Measurements from ENCODE around the gene STK39. TPM values are rescaled to one million over a fixed set of nuclear protein-coding genes. Genes with fewer than 3 reads are reported as not detected.

The STK39 gene
- total and polyA plus RNA-seq, 2 experiments from 2014 or later, result 3.2 to 14.6 TPM

DNA sequence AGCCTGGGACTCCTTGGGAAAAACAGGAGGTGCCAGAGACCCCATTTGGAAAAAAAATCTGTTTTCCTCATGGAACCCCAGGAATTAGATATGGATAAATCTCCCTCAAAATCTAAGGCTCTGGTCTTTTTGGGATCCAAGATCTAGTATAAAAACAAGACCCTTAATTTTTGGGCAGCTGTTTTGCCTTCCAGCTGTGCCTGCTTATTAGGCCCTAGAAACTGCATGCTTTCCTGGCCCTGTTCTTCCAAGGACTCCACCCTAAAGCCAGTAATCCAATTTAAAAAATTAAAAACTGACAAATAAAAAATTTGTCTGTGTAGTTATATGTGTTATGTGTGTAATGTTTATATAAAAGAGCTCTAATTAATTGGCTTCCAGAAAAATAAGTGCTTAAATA is 274.6 kb downstream of the STK39 start:
- Histone ChIP-seq H3K9me3 (ENCODE audit: low read depth) (no peaks in the 10 kb centered on the region), H3K27me3 (replicated peaks; ENCODE audit: insufficient read depth) (no peaks in the 10 kb centered on the region), H4K20me1 (ENCODE audit: insufficient read depth) (no peaks in the 10 kb centered on the region), H3K4me2 (ENCODE audit: unreplicated experiment) (no peak overlapping the region), H3K9ac (no peak overlapping the region), H3K36me3 (ENCODE audit: low read depth) (no peaks in the 10 kb centered on the region), H3K79me2 (ENCODE audit: insufficient read depth) (no peaks in the 10 kb centered on the region), H3K4me3 (no peak overlapping the region), H3K27ac (no peak overlapping the region), H3F3A (ENCODE audit: insufficient read depth) (no peaks in the 10 kb centered on the region), H3K9me2 (ENCODE audit: insufficient read depth) (no peaks in the 10 kb centered on the region), H2AFZ (no peak overlapping the region), H3K4me1 (ENCODE audit: insufficient read depth) (0 out of 2 replicates have a peak, but pooled peaks cover 9% of the 10 kb centered on the region)
- TF ChIP-seq EZH2phosphoT487 (IDR thresholded peaks at IDR 0.05; ENCODE audit: insufficient read depth, low read depth), result no peak
- TF ChIP-seq EZH2 (IDR thresholded peaks at IDR 0.05; ENCODE audit: insufficient read depth, poor library complexity, severe bottlenecking), result no peak
- no peak for DNase-seq
- in situ Hi-C loops (cut with MboI), result no loop called here

DNA sequence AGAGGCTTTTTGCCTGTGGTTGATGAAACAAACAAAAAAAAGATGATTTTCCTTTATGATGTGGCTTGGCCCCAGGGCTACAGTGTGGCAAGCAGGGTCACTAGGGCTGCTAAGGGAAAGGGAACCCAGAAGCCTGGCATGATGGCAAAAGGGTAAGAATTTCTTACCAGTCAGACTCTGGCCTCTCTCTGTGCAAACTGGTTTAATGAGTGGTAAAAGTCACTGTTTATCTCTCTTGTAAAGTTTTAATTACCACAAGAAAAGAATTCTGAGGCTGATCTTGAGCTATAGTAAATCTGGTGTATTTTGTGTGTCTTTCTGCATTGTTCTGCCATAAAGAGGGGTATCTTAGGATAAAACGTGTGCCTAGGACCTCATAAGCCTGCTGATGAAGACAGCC is 275.4 kb downstream of the STK39 start:
- Histone ChIP-seq H3K36me3 (ENCODE audit: low read depth) (no peaks in the 10 kb centered on the region), H3K4me3 (no peak overlapping the region), H3K9ac (no peak overlapping the region), H4K20me1 (ENCODE audit: insufficient read depth) (no peaks in the 10 kb centered on the region), H3K79me2 (ENCODE audit: insufficient read depth) (no peaks in the 10 kb centered on the region), H3K4me2 (ENCODE audit: unreplicated experiment) (no peak overlapping the region), H3K4me1 (ENCODE audit: insufficient read depth) (0 out of 2 replicates have a peak, but pooled peaks cover 9% of the 10 kb centered on the region), H2AFZ (no peak overlapping the region), H3K9me2 (ENCODE audit: insufficient read depth) (no peaks in the 10 kb centered on the region), H3F3A (ENCODE audit: insufficient read depth) (no peaks in the 10 kb centered on the region), H3K9me3 (ENCODE audit: low read depth) (no peaks in the 10 kb centered on the region), H3K27ac (no peak overlapping the region), H3K27me3 (replicated peaks; ENCODE audit: insufficient read depth) (no peaks in the 10 kb centered on the region)
- DNase-seq, result no peak
- in situ Hi-C loops (cut with MboI), result no loop called here
- WGBS, 2 experiments (ENCODE audit: low coverage in 1 of 2, low lambda C conversion rate in 2 of 2, missing lambda C conversion rate in 2 of 2), result 94 to 96% methylated on average over 1 of the region's 1 CpG
- TF ChIP-seq EZH2phosphoT487 (IDR thresholded peaks at IDR 0.05; ENCODE audit: insufficient read depth, low read depth), result no peak
- no peak for TF ChIP-seq EZH2 (IDR thresholded peaks at IDR 0.05; ENCODE audit: insufficient read depth, poor library complexity, severe bottlenecking)

DNA sequence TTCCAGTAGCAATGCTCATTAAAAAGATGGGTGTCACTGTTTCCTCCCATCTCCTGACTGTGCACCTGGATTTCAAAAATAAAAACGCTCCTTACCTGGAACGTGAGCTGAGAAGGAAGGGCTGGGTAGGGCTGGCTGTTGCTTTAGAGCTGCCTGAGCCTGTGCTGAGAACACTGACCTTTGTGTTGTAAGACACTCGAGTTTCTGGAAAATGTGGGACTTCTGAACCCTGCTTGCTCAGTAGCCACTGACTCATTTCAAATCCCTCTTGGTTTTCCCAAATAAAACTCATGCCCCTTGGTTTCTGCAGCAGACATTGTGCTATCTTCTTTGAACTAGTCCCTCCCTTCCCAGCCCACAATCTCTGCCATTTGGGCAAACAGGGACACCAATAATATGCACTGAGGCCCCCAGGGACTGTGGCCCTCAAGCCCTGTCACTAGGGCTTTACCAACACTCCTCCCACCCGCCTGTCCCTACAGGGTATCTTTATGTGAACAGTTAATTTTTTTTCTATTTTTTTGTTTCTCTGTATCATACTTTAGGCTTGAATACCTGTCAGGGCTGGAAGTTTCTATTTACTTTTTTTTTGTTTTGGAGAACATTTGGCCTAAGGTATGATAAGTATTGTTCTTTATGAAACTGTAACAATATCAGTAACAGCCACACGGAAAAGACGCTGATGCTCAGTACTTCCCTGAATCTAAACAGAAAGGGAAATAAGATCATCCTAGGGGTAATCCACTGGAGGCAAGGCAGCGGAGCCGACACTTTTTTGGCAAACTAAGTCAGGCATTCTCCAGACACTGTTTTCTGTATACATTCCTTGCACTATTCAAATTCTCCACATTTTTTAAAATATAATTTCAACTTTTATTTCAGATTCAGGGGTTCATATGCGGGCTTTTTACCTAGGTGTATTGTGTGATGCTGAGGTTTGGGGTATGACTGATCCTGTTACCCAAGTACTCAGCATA is 280.2 kb downstream of the STK39 start:
- DNase-seq, result no peak
- in situ Hi-C loops (cut with MboI), result loop anchor here (10.0 kb wide), 1 partner anchor 148 kb away; no protein-coding TSS in a partner anchor
- no peak for TF ChIP-seq EZH2phosphoT487 (IDR thresholded peaks at IDR 0.05; ENCODE audit: insufficient read depth, low read depth)
- TF ChIP-seq EZH2 (IDR thresholded peaks at IDR 0.05; ENCODE audit: insufficient read depth, poor library complexity, severe bottlenecking), result no peak
- Histone ChIP-seq H3K9me3 (ENCODE audit: low read depth) (no peaks in the 10 kb centered on the region), H3K4me1 (ENCODE audit: insufficient read depth) (no peaks in the 10 kb centered on the region), H3K9ac (no peak overlapping the region), H3K4me3 (no peak overlapping the region), H3K79me2 (ENCODE audit: insufficient read depth) (no peaks in the 10 kb centered on the region), H3K4me2 (ENCODE audit: unreplicated experiment) (no peak overlapping the region), H3K27ac (no peak overlapping the region), H3K27me3 (replicated peaks; ENCODE audit: insufficient read depth) (no peaks in the 10 kb centered on the region), H3K36me3 (ENCODE audit: low read depth) (no peaks in the 10 kb centered on the region), H4K20me1 (ENCODE audit: insufficient read depth) (no peaks in the 10 kb centered on the region), H3F3A (ENCODE audit: insufficient read depth) (no peaks in the 10 kb centered on the region), H2AFZ (no peak overlapping the region), H3K9me2 (ENCODE audit: insufficient read depth) (no peaks in the 10 kb centered on the region)
- 91% methylated on average over 9 of the region's 9 CpGs for WGBS, 2 experiments (ENCODE audit: low coverage in 1 of 2, low lambda C conversion rate in 2 of 2, missing lambda C conversion rate in 2 of 2)

DNA sequence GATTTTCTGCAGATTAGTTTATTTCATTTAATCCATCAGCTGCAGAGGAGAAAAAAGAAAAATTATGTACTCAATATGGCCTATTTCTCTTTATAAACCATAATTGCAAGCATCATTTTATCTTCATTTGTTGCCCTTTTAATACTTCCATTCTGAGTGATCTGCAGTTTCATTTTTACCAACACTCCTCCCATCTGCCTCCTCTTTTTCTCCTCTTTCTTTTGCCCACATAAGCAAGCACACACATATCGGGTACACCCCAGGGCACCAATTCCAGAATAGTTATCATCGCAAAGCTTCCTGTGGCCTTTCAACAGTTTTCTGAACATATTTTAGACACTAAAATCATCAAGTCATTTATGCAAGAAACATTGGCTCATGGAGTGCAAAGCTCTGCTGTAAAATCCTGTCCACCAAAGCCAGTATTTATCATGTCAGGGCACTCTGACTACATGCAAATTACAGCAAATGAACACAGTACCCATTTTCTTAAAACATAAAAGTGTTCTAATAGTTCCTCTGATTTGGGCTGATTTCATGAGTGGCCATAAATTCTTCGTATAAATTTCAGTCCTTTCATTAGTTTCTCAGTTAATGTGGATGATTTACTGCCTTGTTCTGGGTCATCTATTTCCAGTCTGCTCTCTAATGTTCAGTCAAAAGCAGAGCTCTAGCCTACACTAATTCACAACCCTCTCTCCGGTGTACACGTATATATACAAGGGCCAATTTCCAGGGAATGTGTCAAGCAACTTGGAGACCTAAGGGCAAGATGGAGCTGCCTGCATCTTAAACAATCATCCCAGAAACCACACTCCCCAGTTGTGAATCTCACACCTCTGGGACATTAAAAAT is 281.3 kb downstream of the STK39 start:
- Histone ChIP-seq H3K9me2 (ENCODE audit: insufficient read depth) (no peaks in the 10 kb centered on the region), H2AFZ (no peak overlapping the region), H3K4me2 (ENCODE audit: unreplicated experiment) (no peak overlapping the region), H4K20me1 (ENCODE audit: insufficient read depth) (no peaks in the 10 kb centered on the region), H3K79me2 (ENCODE audit: insufficient read depth) (no peaks in the 10 kb centered on the region), H3K4me3 (no peak overlapping the region), H3K36me3 (ENCODE audit: low read depth) (no peaks in the 10 kb centered on the region), H3K9ac (no peak overlapping the region), H3F3A (ENCODE audit: insufficient read depth) (no peaks in the 10 kb centered on the region), H3K27ac (no peak overlapping the region), H3K27me3 (replicated peaks; ENCODE audit: insufficient read depth) (no peaks in the 10 kb centered on the region), H3K4me1 (ENCODE audit: insufficient read depth) (no peaks in the 10 kb centered on the region), H3K9me3 (ENCODE audit: low read depth) (no peaks in the 10 kb centered on the region)
- TF ChIP-seq EZH2 (IDR thresholded peaks at IDR 0.05; ENCODE audit: insufficient read depth, poor library complexity, severe bottlenecking) (no peak), EZH2phosphoT487 (IDR thresholded peaks at IDR 0.05; ENCODE audit: insufficient read depth, low read depth) (no peak)
- no peak for DNase-seq
- in situ Hi-C loops (cut with MboI), result loop anchor here (10.0 kb wide), 1 partner anchor 149 kb away; no protein-coding TSS in a partner anchor
- WGBS, 2 experiments (ENCODE audit: low coverage in 1 of 2, low lambda C conversion rate in 2 of 2, missing lambda C conversion rate in 2 of 2), result 58 to 63% methylated on average over 5 of the region's 5 CpGs

Measured in GM23248 (cell line).